Hepatocyte (in vitro differentiated cells): Measurements from ENCODE around the gene ETFDH. TPM values are rescaled to one million over a fixed set of nuclear protein-coding genes. Genes with fewer than 3 reads are reported as not detected.

Experiments used
- DNase-seq: peaks from one replicate; pipeline ENCODE4 v3.0.0-alpha.2; 2016; ENCODE audit warnings: low spot score
- H2AFZ ChIP-seq: fragments of 200-600 bp; sonication (generic); 2 replicates; pipeline ENCODE4 v1.6.0; 2016; ENCODE audit warnings: antibody characterized with exemption, mild to moderate bottlenecking
- H3K27ac ChIP-seq: fragments of 200-600 bp; sonication (generic); 2 replicates; pipeline ENCODE4 v1.5.1; 2016; ENCODE audit warnings: mild to moderate bottlenecking
- H3K27me3 ChIP-seq: fragments of 200-600 bp; sonication (generic); 2 replicates; pipeline ENCODE4 v1.6.1; 2016
- H3K36me3 ChIP-seq: fragments of 200-600 bp; sonication (generic); replicated peaks from 2 replicates; pipeline ENCODE4 v1.5.1; 2016; ENCODE audit warnings: low read depth; ENCODE audit not compliant: insufficient read depth
- H3K4me1 ChIP-seq: fragments of 200-600 bp; sonication (generic); 2 replicates; pipeline ENCODE4 v1.5.1; 2016; ENCODE audit warnings: mild to moderate bottlenecking, moderate library complexity; ENCODE audit not compliant: insufficient read depth
- H3K4me2 ChIP-seq: fragments of 200-600 bp; sonication (generic); 2 replicates; pipeline ENCODE4 v1.6.0; 2016
- H3K4me3 ChIP-seq: fragments of 200-600 bp; sonication (generic); 2 replicates; pipeline ENCODE4 v1.5.1; 2016; ENCODE audit warnings: mild to moderate bottlenecking
- H3K79me2 ChIP-seq: fragments of 200-600 bp; sonication (generic); 2 replicates; pipeline ENCODE4 v1.6.0; 2017; ENCODE audit warnings: mild to moderate bottlenecking
- H3K9me2 ChIP-seq: fragments of 200-600 bp; sonication (generic); replicated peaks from 2 replicates; pipeline ENCODE4 v1.6.0; 2017; ENCODE audit warnings: mild to moderate bottlenecking; ENCODE audit not compliant: insufficient read depth
- H3K9me3 ChIP-seq: fragments of 200-600 bp; sonication (generic); 2 replicates; pipeline ENCODE4 v1.5.1; 2016; ENCODE audit warnings: low read depth, mild to moderate bottlenecking
- H4K20me1 ChIP-seq: fragments of 200-600 bp; sonication (generic); 2 replicates; pipeline ENCODE4 v1.6.0; 2016; ENCODE audit warnings: mild to moderate bottlenecking; ENCODE audit not compliant: insufficient read depth, poor library complexity, severe bottlenecking
- CTCF ChIP-seq: fragments of 200-600 bp; sonication (generic); IDR thresholded peaks from 2 replicates; pipeline ENCODE4 v1.5.1; 2016; ENCODE audit warnings: antibody characterized with exemption, mild to moderate bottlenecking; ENCODE audit not compliant: poor library complexity
- EZH2 ChIP-seq: fragments of 200-600 bp; sonication (generic); IDR thresholded peaks from 2 replicates; pipeline ENCODE4 v1.6.1; 2016; ENCODE audit warnings: antibody characterized with exemption, mild to moderate bottlenecking, borderline replicate concordance
- EZH2phosphoT487 ChIP-seq: fragments of 200-600 bp; sonication (generic); IDR thresholded peaks from one replicate; pipeline ENCODE4 v1.6.1; 2018; ENCODE audit warnings: antibody characterized with exemption, mild to moderate bottlenecking, low read depth, moderate library complexity; ENCODE audit not compliant: unreplicated experiment, severe bottlenecking
- WGBS: methylation state at CpG from one replicate; pipeline ENCODE4 v1.1.6; 2016; ENCODE audit warnings: low lambda C conversion rate; ENCODE audit errors: missing lambda C conversion rate; 5-methylcytosine and 5-hydroxymethylcytosine counted together
- polyA plus RNA-seq: library from polyadenylated mRNA; unstranded; fragments of >200 nt; fragmentation: Nextera tagmentation; extraction: Ambion mirVana; gene quantifications from 2 replicates; pipeline ENCODE4 v1.2.1, GENCODE V29; 2016
- total RNA-seq: library from RNA; depleted of rRNA; stranded (reverse); fragments of >200 nt; gene quantifications from 2 replicates; pipeline ENCODE4 v1.2.3, GENCODE V29; 2014

The ETFDH gene
- total and polyA plus RNA-seq, 2 experiments from 2014 or later = 31.4 to 38.4 TPM

GRCh38 chr4:158670975-158671664 is 976 bp upstream of the ETFDH start:
- H3K9me3 ChIP-seq = no peaks in the 10 kb centered on the region
- peaks cover 4% of the 10 kb centered on the region for H3K4me1 ChIP-seq
- peak; percentile 85 for DNase-seq
- H3K4me2 ChIP-seq = peak overlapping the region; percentile 90
- H3K27me3 ChIP-seq = no peaks in the 10 kb centered on the region
- WGBS = under 1% methylated on average over 35 of the region's 35 CpGs
- peak overlapping the region; percentile 56 for H2AFZ ChIP-seq
- no peaks in the 10 kb centered on the region for H4K20me1 ChIP-seq
- H3K79me2 ChIP-seq = peaks cover 57% of the 10 kb centered on the region
- no peaks in the 10 kb centered on the region for H3K36me3 ChIP-seq
- TF ChIP-seq EZH2 (no peak), EZH2phosphoT487 (no peak), CTCF (no peak)
- peak overlapping the region; percentile 87 for H3K27ac ChIP-seq
- peak overlapping the region; percentile 37 for H3K4me3 ChIP-seq
- no peaks in the 10 kb centered on the region for H3K9me2 ChIP-seq

DNA sequence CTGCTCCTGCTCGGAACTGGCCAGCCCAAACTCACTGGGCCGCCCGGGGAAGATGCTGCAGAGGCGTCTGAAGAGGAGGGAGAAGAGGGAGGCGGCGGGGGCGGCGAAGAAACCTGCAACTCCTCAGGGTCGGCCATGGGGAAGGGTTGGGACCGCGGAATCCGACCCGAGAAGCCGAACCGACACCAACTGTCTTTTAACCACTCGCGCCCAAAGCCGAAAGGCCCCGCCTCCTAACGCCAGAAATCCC is 506 bp upstream of the ETFDH start, which contains the start of gene C4orf46:
Gene C4orf46, minus strand, starts transcription at position 223 of the 250 bp plus-strand sequence. Its CDS starts 86 bp downstream, at position 137.
- H4K20me1 ChIP-seq = no peaks in the 10 kb centered on the region
- H3K4me3 ChIP-seq = peak within 1 kb of the TSS; percentile 37
- no peak for TF ChIP-seq EZH2
- no peak for TF ChIP-seq EZH2phosphoT487
- no peak for TF ChIP-seq CTCF
- no peaks in the 10 kb centered on the region for H3K36me3 ChIP-seq
- H3K27ac ChIP-seq = peak within 1 kb of the TSS; percentile 87
- 2% methylated on average over 18 of the region's 20 CpGs for WGBS
- H3K27me3 ChIP-seq = no peaks in the 10 kb centered on the region
- H3K4me2 ChIP-seq = peak within 1 kb of the TSS; percentile 90
- peaks cover 57% of the 10 kb centered on the region for H3K79me2 ChIP-seq
- no peaks in the 10 kb centered on the region for H3K9me3 ChIP-seq
- DNase-seq = no peak
- H3K4me1 ChIP-seq = peaks cover 4% of the 10 kb centered on the region
- peak within 1 kb of the TSS; percentile 56 for H2AFZ ChIP-seq
- no peaks in the 10 kb centered on the region for H3K9me2 ChIP-seq

DNA sequence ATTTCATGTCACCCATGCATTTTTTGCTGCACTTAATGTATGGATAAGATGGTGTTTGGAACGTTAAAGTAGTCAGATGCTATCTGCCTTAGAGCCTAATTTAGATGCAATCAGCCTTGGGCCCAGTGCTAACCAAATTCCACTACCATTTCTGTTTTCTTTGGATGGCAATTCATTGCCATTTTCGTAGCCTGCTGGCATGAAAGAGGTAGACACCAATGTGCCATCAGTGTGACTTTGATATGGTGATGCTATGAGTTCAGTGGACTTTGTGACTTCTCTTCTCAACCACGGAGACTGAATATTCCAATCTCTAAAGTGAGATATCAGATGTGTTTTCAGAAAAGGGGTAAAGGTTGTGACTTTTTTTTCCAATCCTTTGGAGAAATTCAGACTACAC is 1.5 kb downstream of the ETFDH start:
- H4K20me1 ChIP-seq = no peaks in the 10 kb centered on the region
- peak overlapping the region; percentile 71 for H3K4me2 ChIP-seq
- H3K79me2 ChIP-seq = peaks cover 39% of the 10 kb centered on the region
- H2AFZ ChIP-seq = no peak overlapping the region
- no peaks in the 10 kb centered on the region for H3K9me2 ChIP-seq
- TF ChIP-seq EZH2phosphoT487 (no peak), EZH2 (no peak), CTCF (no peak)
- WGBS = 70% methylated on average over 3 of the region's 3 CpGs
- H3K36me3 ChIP-seq = no peaks in the 10 kb centered on the region
- no peak overlapping the region for H3K27ac ChIP-seq
- no peak overlapping the region for H3K4me3 ChIP-seq
- no peaks in the 10 kb centered on the region for H3K27me3 ChIP-seq
- no peak for DNase-seq
- no peaks in the 10 kb centered on the region for H3K9me3 ChIP-seq
- H3K4me1 ChIP-seq = peaks cover 4% of the 10 kb centered on the region
